Loucy (cell line): ENCODE data around the gene ADORA1.

Source experiments
- H2AFZ ChIP-seq: fragments of 200-600 bp; sonication (generic); 2 replicates; pipeline ENCODE4 v1.6.0; 2016; ENCODE audit warnings: antibody characterized with exemption, mild to moderate bottlenecking, low read length, moderate library complexity
- H3F3A ChIP-seq: fragments of 200-600 bp; 2 replicates; pipeline ENCODE4 v1.6.0; 2016; ENCODE audit warnings: antibody characterized with exemption, low read depth, mild to moderate bottlenecking
- H3K27me3 ChIP-seq: fragments of 200-600 bp; sonication (generic); 2 replicates; pipeline ENCODE4 v1.6.1; 2014; ENCODE audit warnings: low read length, mild to moderate bottlenecking; ENCODE audit not compliant: insufficient read depth, poor library complexity, severe bottlenecking
- H3K36me3 ChIP-seq: fragments of 200-600 bp; sonication (generic); 2 replicates; pipeline ENCODE4 v1.6.1; 2016; ENCODE audit warnings: low read length; ENCODE audit not compliant: insufficient read depth
- H3K4me1 ChIP-seq: fragments of 200-600 bp; sonication (generic); 2 replicates; pipeline ENCODE4 v1.5.1; 2014; ENCODE audit warnings: low read length, mild to moderate bottlenecking; ENCODE audit not compliant: insufficient read depth, poor library complexity, severe bottlenecking
- H3K4me2 ChIP-seq: fragments of 200-600 bp; sonication (generic); 2 replicates; pipeline ENCODE4 v1.6.0; 2014; ENCODE audit warnings: antibody characterized with exemption, low read length, low read depth, mild to moderate bottlenecking; ENCODE audit not compliant: poor library complexity, severe bottlenecking
- H3K4me3 ChIP-seq: fragments of 200-600 bp; sonication (generic); 2 replicates; pipeline ENCODE4 v1.5.1; 2014; ENCODE audit warnings: low read length, mild to moderate bottlenecking, mixed read lengths; ENCODE audit not compliant: poor library complexity, severe bottlenecking
- H3K79me2 ChIP-seq: fragments of 200-600 bp; sonication (generic); 2 replicates; pipeline ENCODE4 v1.6.1; 2014; ENCODE audit warnings: low read length; ENCODE audit not compliant: insufficient read depth
- H3K9ac ChIP-seq: fragments of 200-600 bp; sonication (generic); 2 replicates; pipeline ENCODE4 v1.6.0; 2014; ENCODE audit warnings: mild to moderate bottlenecking, low read depth, low read length, moderate library complexity; ENCODE audit not compliant: poor library complexity, severe bottlenecking
- H3K9me2 ChIP-seq: fragments of 200-600 bp; sonication (generic); replicated peaks from 2 replicates; pipeline ENCODE4 v1.6.1; 2016; ENCODE audit warnings: low read depth, low read length, mixed read lengths
- H3K9me3 ChIP-seq: fragments of 200-600 bp; sonication (generic); 2 replicates; pipeline ENCODE4 v1.6.1; 2014; ENCODE audit warnings: mild to moderate bottlenecking, antibody characterized with exemption, low read length, low read depth; ENCODE audit not compliant: insufficient read depth
- H4K20me1 ChIP-seq: fragments of 200-600 bp; sonication (generic); 2 replicates; pipeline ENCODE4 v1.6.0; 2014; ENCODE audit warnings: antibody characterized with exemption, low read length, mild to moderate bottlenecking; ENCODE audit not compliant: insufficient read depth, poor library complexity, severe bottlenecking
- EZH2phosphoT487 ChIP-seq: fragments of 200-600 bp; IDR thresholded peaks from 2 replicates; pipeline ENCODE4 v1.6.1; 2018; ENCODE audit warnings: antibody characterized with exemption, mild to moderate bottlenecking, moderate library complexity, borderline replicate concordance
- TF ChIP-seq, protein P1 (sequence below): fragments of 200-600 bp; sonication (generic); conservative IDR thresholded peaks from 2 replicates; pipeline ENCODE4 v1.5.1; 2014; ENCODE audit warnings: mild to moderate bottlenecking, antibody characterized with exemption, low read length

ADORA1 gene

DNA sequence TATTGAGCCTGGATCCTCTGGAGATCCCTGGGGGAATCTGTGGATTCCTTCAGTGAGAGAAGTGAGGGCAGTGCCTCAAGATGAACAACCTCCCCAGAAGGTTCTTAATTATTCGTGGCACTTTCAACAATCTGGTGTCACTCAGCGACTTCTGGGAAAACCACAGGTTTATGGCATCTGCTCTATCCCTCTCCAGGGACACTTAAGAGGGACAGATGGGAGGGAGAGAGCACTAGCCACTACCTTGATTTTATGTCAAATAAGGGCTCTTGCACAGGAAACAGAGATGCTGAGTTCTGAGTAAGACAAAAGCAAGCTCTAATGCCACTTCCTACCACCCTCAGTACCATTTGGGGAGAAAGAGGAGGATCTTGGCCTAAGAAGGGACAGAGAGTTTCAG lies 80.2 kb downstream of the ADORA1 start:
- Histone ChIP-seq H3F3A (no peaks in the 10 kb centered on the region), H3K9me3 (no peaks in the 10 kb centered on the region), H3K9me2 (no peaks in the 10 kb centered on the region), H3K4me2 (peak overlapping the region; percentile 3), H3K4me1 (peaks cover 16% of the 10 kb centered on the region), H3K79me2 (no peaks in the 10 kb centered on the region), H2AFZ (no peak overlapping the region), H3K36me3 (no peaks in the 10 kb centered on the region), H3K27me3 (no peaks in the 10 kb centered on the region), H4K20me1 (no peaks in the 10 kb centered on the region), H3K9ac (no peak overlapping the region), H3K4me3 (no peak overlapping the region)
- TF ChIP-seq EZH2phosphoT487 = no peak
- TF ChIP-seq, protein P1, sequence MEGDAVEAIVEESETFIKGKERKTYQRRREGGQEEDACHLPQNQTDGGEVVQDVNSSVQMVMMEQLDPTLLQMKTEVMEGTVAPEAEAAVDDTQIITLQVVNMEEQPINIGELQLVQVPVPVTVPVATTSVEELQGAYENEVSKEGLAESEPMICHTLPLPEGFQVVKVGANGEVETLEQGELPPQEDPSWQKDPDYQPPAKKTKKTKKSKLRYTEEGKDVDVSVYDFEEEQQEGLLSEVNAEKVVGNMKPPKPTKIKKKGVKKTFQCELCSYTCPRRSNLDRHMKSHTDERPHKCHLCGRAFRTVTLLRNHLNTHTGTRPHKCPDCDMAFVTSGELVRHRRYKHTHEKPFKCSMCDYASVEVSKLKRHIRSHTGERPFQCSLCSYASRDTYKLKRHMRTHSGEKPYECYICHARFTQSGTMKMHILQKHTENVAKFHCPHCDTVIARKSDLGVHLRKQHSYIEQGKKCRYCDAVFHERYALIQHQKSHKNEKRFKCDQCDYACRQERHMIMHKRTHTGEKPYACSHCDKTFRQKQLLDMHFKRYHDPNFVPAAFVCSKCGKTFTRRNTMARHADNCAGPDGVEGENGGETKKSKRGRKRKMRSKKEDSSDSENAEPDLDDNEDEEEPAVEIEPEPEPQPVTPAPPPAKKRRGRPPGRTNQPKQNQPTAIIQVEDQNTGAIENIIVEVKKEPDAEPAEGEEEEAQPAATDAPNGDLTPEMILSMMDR = no peak

DNA sequence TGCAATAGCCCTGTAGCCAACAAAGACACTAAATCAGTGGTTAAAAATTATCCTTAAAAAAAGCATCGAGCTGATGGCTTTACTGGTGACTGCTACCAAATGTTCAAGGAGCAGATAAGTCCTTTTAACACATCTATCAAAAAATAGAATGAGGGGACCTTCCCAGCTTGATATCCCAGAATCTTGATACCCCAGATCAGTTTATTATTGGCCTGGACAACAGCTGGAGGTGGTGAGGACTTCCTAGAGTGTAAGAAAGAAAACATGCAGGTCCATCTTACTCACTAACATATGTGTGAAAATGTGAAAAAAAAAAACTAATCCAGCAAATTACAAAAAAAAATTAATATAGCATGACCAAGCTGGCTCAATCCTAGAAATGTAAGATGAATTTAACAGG lies 80.7 kb downstream of the ADORA1 start:
- peak overlapping the region; percentile 3 for H3K4me2 ChIP-seq
- no peaks in the 10 kb centered on the region for H3K9me2 ChIP-seq
- no peak overlapping the region for H2AFZ ChIP-seq
- H3K9me3 ChIP-seq = no peaks in the 10 kb centered on the region
- no peaks in the 10 kb centered on the region for H3K79me2 ChIP-seq
- H3F3A ChIP-seq = no peaks in the 10 kb centered on the region
- TF ChIP-seq, protein P1 = no peak
- no peak for TF ChIP-seq EZH2phosphoT487
- H4K20me1 ChIP-seq = no peaks in the 10 kb centered on the region
- H3K27me3 ChIP-seq = no peaks in the 10 kb centered on the region
- no peak overlapping the region for H3K4me3 ChIP-seq
- H3K9ac ChIP-seq = no peak overlapping the region
- H3K36me3 ChIP-seq = no peaks in the 10 kb centered on the region
- peaks cover 16% of the 10 kb centered on the region for H3K4me1 ChIP-seq

DNA sequence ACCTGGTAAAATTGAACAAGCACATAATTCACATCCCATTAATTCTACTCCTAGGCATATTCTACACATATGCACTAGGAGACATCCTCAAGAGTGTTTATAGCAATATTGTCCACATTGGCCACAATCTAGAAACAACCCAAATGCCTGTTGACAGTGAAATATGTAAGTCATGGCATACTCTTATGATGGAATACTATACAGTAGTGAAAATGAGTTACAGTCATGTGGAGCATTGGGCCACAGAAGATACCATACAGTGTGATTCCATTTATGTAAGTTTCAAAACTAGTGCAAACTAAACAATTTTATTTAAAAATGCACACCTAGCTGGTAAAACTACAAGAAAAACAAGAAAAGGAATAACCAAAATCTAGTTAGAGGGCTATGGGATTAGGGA lies 82.8 kb downstream of the ADORA1 start:
- TF ChIP-seq, protein P1 = no peak
- TF ChIP-seq EZH2phosphoT487 = no peak
- Histone ChIP-seq H3K27me3 (no peaks in the 10 kb centered on the region), H3K4me1 (peaks cover 17% of the 10 kb centered on the region), H3K9me2 (no peaks in the 10 kb centered on the region), H4K20me1 (no peaks in the 10 kb centered on the region), H2AFZ (no peak overlapping the region), H3K4me2 (no peak overlapping the region), H3K79me2 (no peaks in the 10 kb centered on the region), H3F3A (no peaks in the 10 kb centered on the region), H3K36me3 (no peaks in the 10 kb centered on the region), H3K9me3 (no peaks in the 10 kb centered on the region), H3K9ac (no peak overlapping the region), H3K4me3 (no peak overlapping the region)
